Caco-2 (cell line): ENCODE data around the gene TTC39A. TPM values are rescaled to one million over a fixed set of nuclear protein-coding genes. Genes with fewer than 3 reads are reported as not detected.

Source experiments
- BruUV-seq: library from RNA; stranded (reverse); fragments of 400-500 nt; replicated peaks from 2 replicates; lab custom pipeline; 2021; lab: Mats Ljungman, UMichigan
- CTCF ChIA-PET: fragments of 300-600 bp; sonication (Branson Sonifier 250); formaldehyde crosslinking; loops from one replicate; lab custom pipeline; 2022; ENCODE audit warnings: antibody characterized with exemption; lab: Charles Lee
- POLR2A ChIA-PET: fragments of 300-600 bp; sonication (Branson Sonifier 250); formaldehyde crosslinking; loops from one replicate; lab custom pipeline; 2022; ENCODE audit warnings: antibody characterized with exemption; lab: Charles Lee
- DNase-seq, 2 experiments: peaks; one replicate each; pipeline versions ENCODE4 v3.0.0 to v3.0.0-alpha.2; 2020 to 2022
- H3K27me3 ChIP-seq: replicated peaks from 2 replicates; pipeline ENCODE4 v1.6.0; 2011; ENCODE audit warnings: low read length; ENCODE audit not compliant: control insufficient read depth, insufficient read depth
- H3K36me3 ChIP-seq: 2 replicates; pipeline ENCODE4 v1.5.1; 2011; ENCODE audit warnings: low read length; ENCODE audit not compliant: control insufficient read depth, insufficient read depth
- H3K4me1 ChIP-seq: fragments of 250-450 bp; sonication (Bioruptor Pico); 2 replicates; pipeline ENCODE4 v1.5.1; 2020; ENCODE audit warnings: mild to moderate bottlenecking
- H3K4me3 ChIP-seq: 2 replicates; pipeline ENCODE4 v1.5.1; 2011; ENCODE audit warnings: low read depth, mild to moderate bottlenecking, control low read depth, low read length
- H3K9me3 ChIP-seq: fragments of 250-450 bp; sonication (Bioruptor Pico); 2 replicates; pipeline ENCODE4 v1.5.1; 2020; ENCODE audit warnings: mild to moderate bottlenecking, moderate library complexity
- H3K27ac Mint-ChIP-seq: one replicate; pipeline ENCODE4 v1.8.0; 2022; ENCODE audit warnings: mixed read lengths; ENCODE audit not compliant: unreplicated experiment
- H3K27me3 Mint-ChIP-seq: one replicate; pipeline ENCODE4 v1.8.0; 2022; ENCODE audit warnings: mixed read lengths; ENCODE audit not compliant: insufficient read depth, unreplicated experiment
- H3K36me3 Mint-ChIP-seq: one replicate; pipeline ENCODE4 v1.8.0; 2022; ENCODE audit warnings: mild to moderate bottlenecking, mixed read lengths; ENCODE audit not compliant: insufficient read depth, unreplicated experiment
- H3K4me1 Mint-ChIP-seq: one replicate; pipeline ENCODE4 v1.8.0; 2022; ENCODE audit warnings: low read depth, mixed read lengths; ENCODE audit not compliant: unreplicated experiment
- H3K4me3 Mint-ChIP-seq: one replicate; pipeline ENCODE4 v1.8.0; 2022; ENCODE audit warnings: mild to moderate bottlenecking, moderate library complexity, mixed read lengths; ENCODE audit not compliant: unreplicated experiment
- H3K9me3 Mint-ChIP-seq: one replicate; pipeline ENCODE4 v1.8.0; 2022; ENCODE audit warnings: mixed read lengths; ENCODE audit not compliant: unreplicated experiment
- intact Hi-C: fragments of 100-400 bp; cut with micrococcal nuclease; formaldehyde crosslinking; loops from one replicate; pipeline ENCODE4 v1.10.0; 2022; ENCODE audit not compliant: unreplicated experiment
- total RNA-seq: library from RNA; stranded (reverse); gene quantifications from 2 replicates; pipeline ENCODE4 v1.2.3, GENCODE V29; 2022
- TF ChIP-seq, protein P1 (sequence below), 2 experiments: fragments of 200-600 bp in 1 of 2; IDR thresholded peaks; 1 replicate in 1 of 2; 2 replicates in 1 of 2; pipeline versions ENCODE4 v1.5.1 to v1.8.0; 2011 to 2022; ENCODE audit warnings: antibody characterized with exemption in 1 of 2, control low read depth in 1 of 2, inconsistent platforms in 1 of 2, low read depth in 1 of 2, low read length in 1 of 2, mild to moderate bottlenecking in 1 of 2, moderate library complexity in 1 of 2; ENCODE audit not compliant: insufficient read depth in 1 of 2, severe bottlenecking in 1 of 2, unreplicated experiment in 1 of 2

The TTC39A gene
- total RNA-seq, 1 experiment from 2014 or later: 21.0 TPM

- TF ChIP-seq, protein P1, sequence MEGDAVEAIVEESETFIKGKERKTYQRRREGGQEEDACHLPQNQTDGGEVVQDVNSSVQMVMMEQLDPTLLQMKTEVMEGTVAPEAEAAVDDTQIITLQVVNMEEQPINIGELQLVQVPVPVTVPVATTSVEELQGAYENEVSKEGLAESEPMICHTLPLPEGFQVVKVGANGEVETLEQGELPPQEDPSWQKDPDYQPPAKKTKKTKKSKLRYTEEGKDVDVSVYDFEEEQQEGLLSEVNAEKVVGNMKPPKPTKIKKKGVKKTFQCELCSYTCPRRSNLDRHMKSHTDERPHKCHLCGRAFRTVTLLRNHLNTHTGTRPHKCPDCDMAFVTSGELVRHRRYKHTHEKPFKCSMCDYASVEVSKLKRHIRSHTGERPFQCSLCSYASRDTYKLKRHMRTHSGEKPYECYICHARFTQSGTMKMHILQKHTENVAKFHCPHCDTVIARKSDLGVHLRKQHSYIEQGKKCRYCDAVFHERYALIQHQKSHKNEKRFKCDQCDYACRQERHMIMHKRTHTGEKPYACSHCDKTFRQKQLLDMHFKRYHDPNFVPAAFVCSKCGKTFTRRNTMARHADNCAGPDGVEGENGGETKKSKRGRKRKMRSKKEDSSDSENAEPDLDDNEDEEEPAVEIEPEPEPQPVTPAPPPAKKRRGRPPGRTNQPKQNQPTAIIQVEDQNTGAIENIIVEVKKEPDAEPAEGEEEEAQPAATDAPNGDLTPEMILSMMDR (IDR thresholded peaks at IDR 0.05; ENCODE audit: insufficient read depth in 1 of 2, low read depth in 1 of 2, low read length in 1 of 2, severe bottlenecking in 1 of 2, unreplicated experiment in 1 of 2): no peak
- BruUV-seq: no TSS peak
- ChIA-PET POLR2A (no interaction called here), CTCF (no interaction called here)
- DNase-seq: no peak
- H3K4me3 Mint-ChIP-seq: no peak overlapping the region
- no peaks in the 10 kb centered on the region for H3K4me1 Mint-ChIP-seq
- Histone ChIP-seq H3K9me3 (no peaks in the 10 kb centered on the region), H3K4me3 (no peak overlapping the region), H3K36me3 (no peaks in the 10 kb centered on the region), H3K4me1 (peaks cover 11% of the 10 kb centered on the region; the same call in 1 of the 2 replicates), H3K27me3 (no peaks in the 10 kb centered on the region)
- intact Hi-C loops: no loop called here
- no peak overlapping the region for H3K27ac Mint-ChIP-seq
- no peaks in the 10 kb centered on the region for H3K27me3 Mint-ChIP-seq
- no peaks in the 10 kb centered on the region for H3K9me3 Mint-ChIP-seq
- H3K36me3 Mint-ChIP-seq: no peaks in the 10 kb centered on the region
Measured at GRCh38 chr1:51249445-51249844, 80.9 kb downstream of the TTC39A start.

DNA sequence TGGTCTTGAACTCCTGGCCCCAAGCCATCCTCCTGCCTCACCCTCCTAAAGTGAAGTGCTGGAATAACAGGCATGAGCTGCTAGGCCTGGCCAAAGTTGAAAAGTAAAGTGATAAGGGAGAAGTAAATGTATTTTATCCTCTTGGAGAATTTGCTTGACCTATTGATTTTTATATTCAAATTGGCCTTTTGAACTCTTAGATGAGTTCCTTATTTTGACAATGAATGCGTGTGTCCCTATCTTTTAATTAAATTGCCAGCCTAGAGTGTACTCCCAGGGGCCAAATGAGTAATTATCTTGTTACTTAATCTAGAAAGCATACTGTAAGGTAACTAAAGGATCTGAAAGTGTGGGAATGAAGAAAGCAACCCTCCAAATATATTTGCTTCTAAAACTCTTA, 82.9 kb downstream of the TTC39A start:
- Histone ChIP-seq H3K4me3 (no peak overlapping the region), H3K9me3 (no peaks in the 10 kb centered on the region), H3K36me3 (no peaks in the 10 kb centered on the region), H3K27me3 (no peaks in the 10 kb centered on the region), H3K4me1 (peaks cover 11% of the 10 kb centered on the region; the same call in 1 of the 2 replicates)
- no TSS peak for BruUV-seq
- Mint-ChIP-seq H3K4me1 (no peaks in the 10 kb centered on the region), H3K27me3 (no peaks in the 10 kb centered on the region), H3K27ac (no peak overlapping the region), H3K36me3 (no peaks in the 10 kb centered on the region), H3K4me3 (no peak overlapping the region), H3K9me3 (no peaks in the 10 kb centered on the region)
- POLR2A ChIA-PET: no interaction called here
- intact Hi-C loops: no loop called here
- CTCF ChIA-PET: interaction anchor here (0.7 kb wide), 1 partner anchor 14 kb away, joined by 6 read pairs; no protein-coding TSS in a partner anchor
- TF ChIP-seq, protein P1 (IDR thresholded peaks at IDR 0.05; ENCODE audit: insufficient read depth in 1 of 2, low read depth in 1 of 2, low read length in 1 of 2, severe bottlenecking in 1 of 2, unreplicated experiment in 1 of 2): no peak
- no peak for DNase-seq

DNA sequence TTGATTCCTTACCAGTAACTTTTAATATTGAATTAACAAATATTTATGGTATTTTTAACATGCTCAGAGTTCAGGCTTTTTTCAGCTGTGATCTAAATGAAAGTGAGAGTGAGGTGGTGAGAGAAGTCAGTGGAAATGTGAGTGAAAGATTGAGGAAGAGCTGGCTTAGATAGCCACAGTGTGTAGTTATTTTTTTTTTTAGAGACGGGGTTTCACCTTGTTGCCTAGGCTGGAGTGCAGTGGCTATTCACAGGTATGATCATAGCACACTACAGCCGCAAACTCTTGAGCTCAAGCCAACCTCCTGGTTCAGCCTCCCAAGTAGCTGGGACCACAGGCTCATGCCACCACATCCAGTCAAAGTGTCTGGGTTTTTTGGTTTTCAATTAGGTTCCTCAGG, 83.3 kb downstream of the TTC39A start:
- CTCF ChIA-PET: interaction anchor here (0.7 kb wide), 1 partner anchor 15 kb away, joined by 6 read pairs; no protein-coding TSS in a partner anchor
- no peaks in the 10 kb centered on the region for H3K4me1 Mint-ChIP-seq

More for the DNA sequence above, 83.3 kb downstream of the TTC39A start:
- Mint-ChIP-seq H3K9me3 (no peaks in the 10 kb centered on the region), H3K27me3 (no peaks in the 10 kb centered on the region), H3K36me3 (no peaks in the 10 kb centered on the region), H3K27ac (no peak overlapping the region), H3K4me3 (no peak overlapping the region)
- Histone ChIP-seq H3K4me1 (peaks cover 11% of the 10 kb centered on the region; the same call in 1 of the 2 replicates), H3K36me3 (no peaks in the 10 kb centered on the region), H3K4me3 (no peak overlapping the region), H3K9me3 (no peaks in the 10 kb centered on the region), H3K27me3 (no peaks in the 10 kb centered on the region)
- POLR2A ChIA-PET: interaction anchor here (0.5 kb wide), 1 partner anchor 1480 kb away, joined by 4 read pairs; no protein-coding TSS in a partner anchor
- DNase-seq: no peak
- BruUV-seq: no TSS peak
- TF ChIP-seq, protein P1 (IDR thresholded peaks at IDR 0.05; ENCODE audit: insufficient read depth in 1 of 2, low read depth in 1 of 2, low read length in 1 of 2, severe bottlenecking in 1 of 2, unreplicated experiment in 1 of 2): no peak
- intact Hi-C loops: no loop called here
